Measurements from ENCODE around the gene PCDHGB1. TPM values are rescaled to one million over a fixed set of nuclear protein-coding genes. Genes with fewer than 3 reads are reported as not detected.
A peak's percentile ranks its signal among the peaks of the same experiment; 100 is the strongest.
"Not testable (repeated sequence)": the region's sequence is repeated elsewhere in the genome, so short reads cannot be mapped to it uniquely, and the experiment has no call there.

The PCDHGB1 gene
- total RNA-seq, 1 donor from 2014 or later = 1.1 TPM

- Mint-ChIP-seq H3K4me1 (ENCODE audit: unreplicated experiment) (no peaks in the 10 kb centered on the region), H3K27ac (no peak within 1 kb of the TSS), H3K27me3 (no peaks in the 10 kb centered on the region), H3K36me3 (peaks cover 22% of the 10 kb centered on the region), H3K9me3 (peaks cover 14% of the 10 kb centered on the region), H3K4me3 (no peak within 1 kb of the TSS)
- no peak for DNase-seq (ENCODE audit: extremely low spot score, unreplicated experiment)
- no peak for TF ChIP-seq CTCF (conservative IDR thresholded peaks at IDR 0.05)
These were observed 42.7 kb downstream of the PCDHGB1 start, which contains the start of gene PCDHGA8 for GRCh38 chr5:141392429-141393198. Gene PCDHGA8 (plus strand): TSS chr5:141392633. CDS start chr5:141392814, 181 bp downstream.

DNA sequence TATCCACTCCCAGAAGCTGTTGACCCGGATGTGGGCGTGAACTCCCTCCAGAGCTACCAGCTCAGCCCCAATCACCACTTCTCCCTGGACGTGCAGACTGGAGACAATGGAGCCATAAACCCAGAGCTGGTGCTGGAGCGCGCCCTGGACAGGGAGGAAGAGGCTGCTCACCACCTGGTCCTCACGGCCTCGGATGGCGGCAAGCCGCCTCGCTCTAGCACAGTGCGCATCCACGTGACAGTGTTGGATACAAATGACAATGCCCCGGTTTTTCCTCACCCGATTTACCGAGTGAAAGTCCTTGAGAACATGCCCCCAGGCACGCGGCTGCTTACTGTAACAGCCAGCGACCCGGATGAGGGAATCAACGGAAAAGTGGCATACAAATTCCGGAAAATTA is 43.4 kb downstream of the PCDHGB1 start:
- Mint-ChIP-seq H3K9me3 (peaks cover 14% of the 10 kb centered on the region), H3K4me3 (no peak overlapping the region), H3K4me1 (ENCODE audit: unreplicated experiment) (no peaks in the 10 kb centered on the region), H3K36me3 (peaks cover 22% of the 10 kb centered on the region), H3K27me3 (no peaks in the 10 kb centered on the region), H3K27ac (no peak overlapping the region)
- no peak for DNase-seq (ENCODE audit: extremely low spot score, unreplicated experiment)
- TF ChIP-seq CTCF (conservative IDR thresholded peaks at IDR 0.05) = no peak

DNA sequence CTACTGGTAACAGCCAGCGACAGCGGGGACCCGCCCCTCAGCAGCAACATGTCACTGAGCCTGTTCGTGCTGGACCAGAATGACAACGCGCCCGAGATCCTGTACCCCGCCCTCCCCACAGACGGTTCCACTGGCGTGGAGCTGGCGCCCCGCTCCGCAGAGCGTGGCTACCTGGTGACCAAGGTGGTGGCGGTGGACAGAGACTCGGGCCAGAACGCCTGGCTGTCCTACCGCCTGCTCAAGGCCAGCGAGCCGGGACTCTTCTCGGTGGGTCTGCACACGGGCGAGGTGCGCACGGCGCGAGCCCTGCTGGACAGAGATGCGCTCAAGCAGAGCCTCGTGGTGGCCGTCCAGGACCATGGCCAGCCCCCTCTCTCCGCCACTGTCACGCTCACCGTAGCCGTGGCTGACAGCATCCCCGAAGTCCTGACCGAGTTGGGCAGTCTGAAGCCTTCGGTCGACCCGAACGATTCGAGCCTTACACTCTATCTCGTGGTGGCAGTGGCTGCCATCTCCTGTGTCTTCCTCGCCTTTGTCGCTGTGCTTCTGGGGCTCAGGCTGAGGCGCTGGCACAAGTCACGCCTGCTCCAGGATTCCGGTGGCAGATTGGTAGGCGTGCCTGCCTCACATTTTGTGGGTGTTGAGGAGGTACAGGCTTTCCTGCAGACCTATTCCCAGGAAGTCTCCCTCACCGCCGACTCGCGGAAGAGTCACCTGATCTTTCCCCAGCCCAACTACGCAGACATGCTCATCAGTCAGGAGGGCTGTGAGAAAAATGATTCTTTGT is 44.7 kb downstream of the PCDHGB1 start:
- Mint-ChIP-seq H3K36me3 (peaks cover 15% of the 10 kb centered on the region), H3K9me3 (peaks cover 14% of the 10 kb centered on the region)
- not testable (repeated sequence) for H3K27ac Mint-ChIP-seq; DNase-seq (ENCODE audit: extremely low spot score, unreplicated experiment); H3K27me3 Mint-ChIP-seq; H3K4me1 Mint-ChIP-seq (ENCODE audit: unreplicated experiment); H3K4me3 Mint-ChIP-seq

- peak; percentile 26 for TF ChIP-seq CTCF (conservative IDR thresholded peaks at IDR 0.05)
- not testable (repeated sequence) for H3K27ac Mint-ChIP-seq; DNase-seq (ENCODE audit: extremely low spot score, unreplicated experiment); H3K4me1 Mint-ChIP-seq (ENCODE audit: unreplicated experiment); H3K27me3 Mint-ChIP-seq; H3K4me3 Mint-ChIP-seq
- peaks cover 10% of the 10 kb centered on the region for H3K36me3 Mint-ChIP-seq
- H3K9me3 Mint-ChIP-seq = peaks cover 13% of the 10 kb centered on the region
These were observed 48.1 kb downstream of the PCDHGB1 start, which contains the start of gene PCDHGB5 for GRCh38 chr5:141397756-141398551. Gene PCDHGB5 (plus strand): TSS chr5:141397947. CDS start chr5:141398128, 181 bp downstream.

GRCh38 chr5:141398608-141399007 is 48.7 kb downstream of the PCDHGB1 start:
- TF ChIP-seq CTCF (conservative IDR thresholded peaks at IDR 0.05) = no peak
- Mint-ChIP-seq H3K27ac (no peak overlapping the region), H3K4me3 (no peak overlapping the region), H3K36me3 (peaks cover 10% of the 10 kb centered on the region), H3K9me3 (peaks cover 13% of the 10 kb centered on the region), H3K4me1 (ENCODE audit: unreplicated experiment) (no peaks in the 10 kb centered on the region), H3K27me3 (no peaks in the 10 kb centered on the region)
- DNase-seq (ENCODE audit: extremely low spot score, unreplicated experiment) = no peak

All from type B pancreatic cell (in vitro differentiated cells).